Omental fat pad (tissue), 4 donors: Measurements from ENCODE around the gene C1orf185. TPM values are rescaled to one million over a fixed set of nuclear protein-coding genes. Genes with fewer than 3 reads are reported as not detected.
"Not testable (repeated sequence)": the region's sequence is repeated elsewhere in the genome, so short reads cannot be mapped to it uniquely, and the experiment has no call there.

Source experiments
- ATAC-seq: fragments of 150-250 bp; one replicate; pipeline ENCODE4 v1.9.1; 2016; ENCODE audit warnings: mild to moderate bottlenecking, moderate library complexity; ENCODE audit not compliant: low FRiP score
- DNase-seq: peaks from one replicate; pipeline ENCODE4 v3.0.0-alpha.2; 2019; ENCODE audit warnings: low spot score
- total RNA-seq, 4 donors: library from RNA; depleted of rRNA; stranded (reverse); fragments of >200 nt; gene quantifications; one replicate each; pipeline ENCODE4 v1.1.0, GENCODE V29; 2016
- TF ChIP-seq, protein P1 (sequence below), 3 donors: fragments of 450-650 bp; IDR thresholded peaks; one replicate each; pipeline ENCODE4 v1.5.1; 2016 to 2017; ENCODE audit warnings: antibody characterized with exemption in 3 of 3, mild to moderate bottlenecking in 3 of 3, moderate library complexity in 2 of 3

C1orf185 gene
- total RNA-seq, 4 donors from 2014 or later: not detected

DNA sequence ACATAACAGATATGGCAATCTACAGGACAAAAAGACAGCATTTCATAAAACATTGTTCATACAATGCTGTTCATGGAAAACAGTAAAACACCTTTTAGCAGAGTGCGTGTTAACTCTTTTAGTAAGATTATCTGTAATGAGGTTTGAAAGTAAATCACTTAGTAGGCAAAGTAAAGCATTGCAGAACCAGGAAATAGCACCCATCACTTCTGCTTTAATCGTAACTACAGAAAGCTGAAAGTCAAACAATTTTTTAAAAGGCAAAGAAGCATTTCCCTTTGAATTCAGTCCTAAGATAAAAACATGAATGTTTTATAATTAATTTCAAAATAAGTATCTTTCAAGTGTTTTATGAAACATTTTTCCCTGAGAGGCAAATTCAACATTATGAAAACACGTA, 70.8 kb downstream of the C1orf185 start:
- ATAC-seq (no peak), DNase-seq (no peak)
- TF ChIP-seq, protein P1, sequence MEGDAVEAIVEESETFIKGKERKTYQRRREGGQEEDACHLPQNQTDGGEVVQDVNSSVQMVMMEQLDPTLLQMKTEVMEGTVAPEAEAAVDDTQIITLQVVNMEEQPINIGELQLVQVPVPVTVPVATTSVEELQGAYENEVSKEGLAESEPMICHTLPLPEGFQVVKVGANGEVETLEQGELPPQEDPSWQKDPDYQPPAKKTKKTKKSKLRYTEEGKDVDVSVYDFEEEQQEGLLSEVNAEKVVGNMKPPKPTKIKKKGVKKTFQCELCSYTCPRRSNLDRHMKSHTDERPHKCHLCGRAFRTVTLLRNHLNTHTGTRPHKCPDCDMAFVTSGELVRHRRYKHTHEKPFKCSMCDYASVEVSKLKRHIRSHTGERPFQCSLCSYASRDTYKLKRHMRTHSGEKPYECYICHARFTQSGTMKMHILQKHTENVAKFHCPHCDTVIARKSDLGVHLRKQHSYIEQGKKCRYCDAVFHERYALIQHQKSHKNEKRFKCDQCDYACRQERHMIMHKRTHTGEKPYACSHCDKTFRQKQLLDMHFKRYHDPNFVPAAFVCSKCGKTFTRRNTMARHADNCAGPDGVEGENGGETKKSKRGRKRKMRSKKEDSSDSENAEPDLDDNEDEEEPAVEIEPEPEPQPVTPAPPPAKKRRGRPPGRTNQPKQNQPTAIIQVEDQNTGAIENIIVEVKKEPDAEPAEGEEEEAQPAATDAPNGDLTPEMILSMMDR (IDR thresholded peaks at IDR 0.05): no peak

DNA sequence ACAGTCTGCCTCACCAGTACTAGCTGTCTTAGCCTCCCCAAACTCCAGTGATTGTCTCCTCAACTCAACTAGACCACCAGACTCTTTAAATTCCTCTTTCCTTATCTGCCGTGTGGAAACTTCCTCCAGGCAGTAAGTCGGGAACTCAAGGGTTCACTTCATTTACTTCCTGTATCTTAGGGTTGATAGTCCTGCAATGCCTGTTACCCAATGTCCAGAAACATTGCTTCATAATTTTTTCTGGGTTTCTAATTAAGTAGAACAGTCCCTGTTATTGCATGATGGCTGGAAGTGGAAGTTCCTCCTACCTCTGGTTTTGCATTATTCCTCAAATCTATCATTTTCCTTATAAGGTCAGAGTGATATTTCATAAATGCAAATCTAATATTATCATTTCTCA, 73.2 kb downstream of the C1orf185 start:
- ATAC-seq: no peak
- TF ChIP-seq, protein P1 (IDR thresholded peaks at IDR 0.05): no peak

GRCh38 chr1:51177988-51178387, 76.0 kb downstream of the C1orf185 start:
- not testable (repeated sequence) for DNase-seq, ATAC-seq

More for the DNA sequence above, 73.2 kb downstream of the C1orf185 start:
- no peak for DNase-seq

- ATAC-seq (no peak), DNase-seq (no peak)
- TF ChIP-seq, protein P1 (IDR thresholded peaks at IDR 0.05): no peak
Observed at GRCh38 chr1:51188230-51188629, 86.2 kb downstream of the C1orf185 start.

DNA sequence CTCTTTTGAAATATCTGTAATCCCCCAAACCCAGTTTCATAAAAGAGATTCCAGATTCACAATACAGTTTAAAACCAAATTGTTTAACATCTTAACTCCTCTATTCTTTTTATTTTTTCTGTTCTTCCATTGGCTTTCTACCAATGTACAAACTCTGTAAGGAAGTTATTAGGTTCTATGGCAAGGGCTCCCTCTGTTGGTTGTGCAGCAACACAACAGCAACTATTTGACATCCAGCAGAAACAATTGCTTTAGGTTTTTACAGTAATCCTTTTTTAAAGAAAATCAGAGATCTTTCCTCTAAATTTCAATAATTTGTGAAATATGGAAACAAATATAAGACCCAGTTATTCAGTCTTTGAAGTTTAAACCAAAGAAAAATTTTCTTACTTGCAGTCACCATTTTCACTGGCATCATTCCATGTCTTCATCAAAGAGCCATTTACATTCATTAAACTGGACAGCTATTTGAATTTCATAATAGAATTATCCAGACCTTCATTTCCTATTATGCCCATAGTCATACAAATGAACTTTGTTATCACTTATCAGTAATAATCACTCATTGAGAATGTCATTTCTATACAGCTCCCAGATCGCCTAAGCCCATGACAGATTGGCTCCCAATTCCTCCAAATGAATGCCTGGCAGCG, 87.5 kb downstream of the C1orf185 start:
- TF ChIP-seq, protein P1 (IDR thresholded peaks at IDR 0.05): peak in 1 of 3 donors; percentile 45
- DNase-seq: no peak
- peak; percentile 76 for ATAC-seq

- TF ChIP-seq, protein P1 (IDR thresholded peaks at IDR 0.05): no peak
- DNase-seq (no peak), ATAC-seq (no peak)
Observed at GRCh38 chr1:51190961-51191360, 88.9 kb downstream of the C1orf185 start.

GRCh38 chr1:51192213-51192843, 90.3 kb downstream of the C1orf185 start:
- no peak for ATAC-seq
- TF ChIP-seq, protein P1 (IDR thresholded peaks at IDR 0.05): no peak

More at GRCh38 chr1:51192213-51192843, 90.3 kb downstream of the C1orf185 start:
- peak; percentile 63 for DNase-seq
